GM12873 (cell line): ENCODE data around the gene FFAR1.

Experiments
- CTCF ChIP-seq: IDR thresholded peaks from 2 replicates; pipeline ENCODE4 v1.5.1; 2012; ENCODE audit warnings: low read depth, mild to moderate bottlenecking, moderate library complexity, low read length, control low read depth; ENCODE audit not compliant: insufficient read depth; ENCODE audit errors: missing control alignments

Gene FFAR1

GRCh38 chr19:35395382-35396199 lies 47.9 kb downstream of the FFAR1 start:
- TF ChIP-seq CTCF = no peak

- TF ChIP-seq CTCF = no peak
These were observed 48.7 kb downstream of the FFAR1 start for GRCh38 chr19:35396240-35396885.

- no peak for TF ChIP-seq CTCF
These were observed 49.4 kb downstream of the FFAR1 start for GRCh38 chr19:35397064-35397463.
